HG03159 (cell line): ENCODE results near the gene CTPS1.

Experiments
- ATAC-seq: cut with Tn5 transposase; IDR thresholded peaks from one replicate; pipeline ENCODE4 v1.9.1; 2021; ENCODE audit warnings: mild to moderate bottlenecking, moderate library complexity; ENCODE audit not compliant: unreplicated experiment

Gene CTPS1

GRCh38 chr1:40966417-40966816, 13.1 kb upstream of the CTPS1 start:
- no peak for ATAC-seq

- no peak for ATAC-seq
Measured at GRCh38 chr1:40969445-40969844, 10.1 kb upstream of the CTPS1 start.

GRCh38 chr1:40971966-40972365, 7.5 kb upstream of the CTPS1 start:
- ATAC-seq, result no peak

- no peak for ATAC-seq
Measured at GRCh38 chr1:40973912-40974311, 5.6 kb upstream of the CTPS1 start.

- ATAC-seq, result no peak
Measured at GRCh38 chr1:40974945-40975344, 4.6 kb upstream of the CTPS1 start.

- no peak for ATAC-seq
Measured at GRCh38 chr1:40976952-40977690, 2.4 kb upstream of the CTPS1 start.

GRCh38 chr1:40977716-40978115, 1.8 kb upstream of the CTPS1 start:
- no peak for ATAC-seq

- ATAC-seq, result no peak
Measured at GRCh38 chr1:40978886-40979240, 633 bp upstream of the CTPS1 start.

GRCh38 chr1:40980068-40980452, 564 bp downstream of the CTPS1 start:
- ATAC-seq, result peak; percentile 22

- peak; percentile 12 for ATAC-seq
Measured at GRCh38 chr1:40980453-40981121, 1.1 kb downstream of the CTPS1 start.

- no peak for ATAC-seq
Measured at GRCh38 chr1:40981691-40982448, 2.4 kb downstream of the CTPS1 start.

GRCh38 chr1:40982721-40983120, 3.2 kb downstream of the CTPS1 start:
- ATAC-seq, result no peak

- no peak for ATAC-seq
Measured at GRCh38 chr1:40983286-40983685, 3.8 kb downstream of the CTPS1 start.

GRCh38 chr1:40984066-40984465, 4.6 kb downstream of the CTPS1 start:
- ATAC-seq, result no peak

- ATAC-seq, result no peak
Measured at GRCh38 chr1:40984531-40984930, 5.0 kb downstream of the CTPS1 start.

- ATAC-seq, result no peak
Measured at GRCh38 chr1:40985161-40985560, 5.7 kb downstream of the CTPS1 start.

GRCh38 chr1:40985875-40986274, 6.4 kb downstream of the CTPS1 start:
- ATAC-seq, result no peak

GRCh38 chr1:40986328-40986783, 6.9 kb downstream of the CTPS1 start:
- ATAC-seq, result no peak

- no peak for ATAC-seq
Measured at GRCh38 chr1:40986956-40987355, 7.5 kb downstream of the CTPS1 start.

GRCh38 chr1:40987439-40988276, 8.2 kb downstream of the CTPS1 start:
- no peak for ATAC-seq

GRCh38 chr1:40988280-40988679, 8.8 kb downstream of the CTPS1 start:
- no peak for ATAC-seq
